SK-N-SH (cell line): ENCODE data around the gene NCKAP5L. TPM values are rescaled to one million over a fixed set of nuclear protein-coding genes. Genes with fewer than 3 reads are reported as not detected.

Experiments used
- CTCF ChIA-PET: fragments of 300-600, 350-600 bp; formaldehyde crosslinking; extraction: SDS; loops from one replicate; lab custom pipeline; 2021; lab: Yijun Ruan, JAX
- POLR2A ChIA-PET: fragments of 350-600 bp; sonication (Branson Sonifier 250); formaldehyde crosslinking; extraction: SDS; loops from one replicate; lab custom pipeline; 2020; ENCODE audit warnings: antibody characterized with exemption, inconsistent platforms; lab: Yijun Ruan, JAX
- DNase-seq: peaks from one replicate; pipeline ENCODE4 v3.0.0; 2012
- H2AFZ ChIP-seq: fragments of 200-600 bp; sonication (generic); 2 replicates; pipeline ENCODE4 v1.8.1; 2016; ENCODE audit warnings: antibody characterized with exemption, mild to moderate bottlenecking, low read depth
- H3F3A ChIP-seq: fragments of 200-600 bp; sonication (generic); replicated peaks from 2 replicates; pipeline ENCODE3; 2016; ENCODE audit warnings: antibody characterized with exemption, mild to moderate bottlenecking; ENCODE audit not compliant: insufficient read depth
- H3K27ac ChIP-seq, 2 experiments: fragments of 200-500 bp in 1 of 2; fragments of 200-600 bp in 1 of 2; sonication (Bioruptor generic) in 1 of 2; sonication (generic), shearing (Covaris generic) in 1 of 2; 2 replicates each; pipeline versions ENCODE4 v1.5.1 to v1.6.1; 2014 to 2016; ENCODE audit warnings: low read depth in 2 of 2, inconsistent platforms in 1 of 2, low read length in 1 of 2, mild to moderate bottlenecking in 1 of 2, mixed read lengths in 1 of 2
- H3K27me3 ChIP-seq: fragments of 200-600 bp; sonication (generic), shearing (Covaris generic); 2 replicates; pipeline ENCODE4 v1.6.1; 2016; ENCODE audit warnings: mixed run types; ENCODE audit not compliant: insufficient read depth
- H3K36me3 ChIP-seq, 2 experiments: fragments of 200-500 bp in 1 of 2; fragments of 200-600 bp in 1 of 2; sonication (Bioruptor generic) in 1 of 2; sonication (generic) in 1 of 2; replicated peaks in 1 of 2; 2 replicates each; pipeline versions ENCODE3 to v1.5.1; 2014 to 2016; ENCODE audit warnings: low read length in 1 of 2, mild to moderate bottlenecking in 1 of 2; ENCODE audit not compliant: insufficient read depth in 2 of 2, control insufficient read depth in 1 of 2
- H3K4me1 ChIP-seq, 2 experiments: fragments of 200-500 bp in 1 of 2; fragments of 200-600 bp in 1 of 2; sonication (Bioruptor generic) in 1 of 2; sonication (generic), shearing (Covaris generic) in 1 of 2; 2 replicates each; pipeline versions ENCODE4 v1.5.1 to v1.6.1; 2014 to 2016; ENCODE audit warnings: low read depth in 1 of 2, low read length in 1 of 2, mixed run types in 1 of 2; ENCODE audit not compliant: insufficient read depth in 2 of 2, control insufficient read depth in 1 of 2
- H3K4me2 ChIP-seq: fragments of 200-600 bp; sonication (generic), shearing (Covaris generic); 2 replicates; pipeline ENCODE4 v1.6.1; 2017; ENCODE audit warnings: mixed run types
- H3K4me3 ChIP-seq, 2 experiments: fragments of 200-500 bp in 1 of 2; fragments of 200-600 bp in 1 of 2; sonication (Bioruptor generic) in 1 of 2; sonication (generic), shearing (Covaris generic) in 1 of 2; 2 replicates each; pipeline versions ENCODE4 v1.5.1 to v1.8.1; 2014 to 2016; ENCODE audit warnings: low read depth in 2 of 2, inconsistent platforms in 1 of 2, low read length in 1 of 2, mild to moderate bottlenecking in 1 of 2, mixed read lengths in 1 of 2, moderate library complexity in 1 of 2
- H3K79me2 ChIP-seq: fragments of 200-600 bp; sonication (generic); 2 replicates; pipeline ENCODE4 v1.8.1; 2017; ENCODE audit warnings: mild to moderate bottlenecking; ENCODE audit not compliant: insufficient read depth
- H3K9ac ChIP-seq: fragments of 200-600 bp; sonication (generic); 2 replicates; pipeline ENCODE4 v1.6.1; 2017; ENCODE audit warnings: mixed run types
- H3K9me2 ChIP-seq: fragments of 200-600 bp; sonication (generic); 2 replicates; pipeline ENCODE4 v1.6.1; 2017; ENCODE audit warnings: mixed run types
- H3K9me3 ChIP-seq: fragments of 200-600 bp; sonication (generic); 2 replicates; pipeline ENCODE4 v1.6.1; 2017; ENCODE audit warnings: mixed run types, mild to moderate bottlenecking, moderate library complexity
- H4K20me1 ChIP-seq: fragments of 200-600 bp; sonication (generic); 2 replicates; pipeline ENCODE4 v1.6.1; 2017; ENCODE audit warnings: mild to moderate bottlenecking, mixed run types; ENCODE audit not compliant: insufficient read depth
- CHD2 ChIP-seq: fragments of 150-350 bp; IDR thresholded peaks from 2 replicates; pipeline ENCODE4 v1.6.1; 2018; ENCODE audit warnings: low read length; ENCODE audit not compliant: partially characterized antibody
- ELF1 ChIP-seq: IDR thresholded peaks from 2 replicates; pipeline ENCODE4 v1.4.0; 2012
- EP300 ChIP-seq, 2 experiments: IDR thresholded peaks; 2 replicates each; pipeline versions ENCODE4 v1.4.0 to v1.6.1; 2012; ENCODE audit warnings: borderline replicate concordance in 1 of 2, low read depth in 1 of 2, low read length in 1 of 2
- EZH2phosphoT487 ChIP-seq: fragments of 200-600 bp; sonication (generic); IDR thresholded peaks from 2 replicates; pipeline ENCODE4 v1.6.1; 2017; ENCODE audit warnings: low read depth, mixed run types, mild to moderate bottlenecking, antibody characterized with exemption, moderate library complexity, borderline replicate concordance
- FOXJ3 ChIP-seq: sonication (generic); formaldehyde crosslinking; IDR thresholded peaks from 2 replicates; pipeline ENCODE4 v1.5.1; 2020; ENCODE audit warnings: mild to moderate bottlenecking, missing genetic modification reagents
- FOXM1 ChIP-seq: IDR thresholded peaks from 2 replicates; pipeline ENCODE4 v1.4.0; 2012; ENCODE audit warnings: low read depth, mild to moderate bottlenecking
- GABPA ChIP-seq: IDR thresholded peaks from 2 replicates; pipeline ENCODE4 v1.4.0; 2012; ENCODE audit warnings: low read depth, mild to moderate bottlenecking
- GATA2 ChIP-seq: sonication (generic); formaldehyde crosslinking; IDR thresholded peaks from 2 replicates; pipeline ENCODE4 v1.5.0; 2020; ENCODE audit warnings: mild to moderate bottlenecking, missing genetic modification reagents
- MAX ChIP-seq: IDR thresholded peaks from 2 replicates; pipeline ENCODE4 v1.4.0; 2012; ENCODE audit warnings: low read depth
- MEF2A ChIP-seq: IDR thresholded peaks from 2 replicates; pipeline ENCODE4 v1.4.0; 2012; ENCODE audit warnings: low read depth, borderline replicate concordance
- MXI1 ChIP-seq: IDR thresholded peaks from 2 replicates; pipeline ENCODE4 v1.6.1; 2012; ENCODE audit warnings: mild to moderate bottlenecking, low read depth, low read length, improper control_type of control experiment
- NFIC ChIP-seq: IDR thresholded peaks from 2 replicates; pipeline ENCODE4 v1.4.0; 2012; ENCODE audit warnings: borderline replicate concordance
- PBX3 ChIP-seq: IDR thresholded peaks from 2 replicates; pipeline ENCODE4; 2012
- POLR2AphosphoS5 ChIP-seq: IDR thresholded peaks from 2 replicates; pipeline ENCODE4 v1.6.1; 2012; ENCODE audit warnings: low read depth, low read length
- RAD21 ChIP-seq: IDR thresholded peaks from 2 replicates; pipeline ENCODE4 v1.6.1; 2012; ENCODE audit warnings: mild to moderate bottlenecking, low read length
- RCOR1 ChIP-seq: fragments of 150-350 bp; IDR thresholded peaks from 2 replicates; pipeline ENCODE4 v1.6.1; 2017; ENCODE audit warnings: antibody characterized with exemption, low read length
- RFX5 ChIP-seq: IDR thresholded peaks from 2 replicates; pipeline ENCODE4 v1.6.1; 2012; ENCODE audit warnings: mild to moderate bottlenecking, improper control_type of control experiment, low read length
- RXRA ChIP-seq: IDR thresholded peaks from 2 replicates; pipeline ENCODE4 v1.4.0; 2012; ENCODE audit warnings: low read depth, mild to moderate bottlenecking, borderline replicate concordance
- SIN3A ChIP-seq: IDR thresholded peaks from 2 replicates; pipeline ENCODE4 v1.6.1; 2012; ENCODE audit warnings: low read depth, mild to moderate bottlenecking, low read length, moderate library complexity, borderline replicate concordance
- SMC3 ChIP-seq: IDR thresholded peaks from 2 replicates; pipeline ENCODE4 v1.6.1; 2012; ENCODE audit warnings: low read depth, low read length, improper control_type of control experiment
- TAF1 ChIP-seq: IDR thresholded peaks from 2 replicates; pipeline ENCODE4 v1.6.1; 2012; ENCODE audit warnings: low read depth, mild to moderate bottlenecking, low read length, moderate library complexity, borderline replicate concordance
- TCF12 ChIP-seq: IDR thresholded peaks from 2 replicates; pipeline ENCODE4 v1.4.0; 2012
- WGBS: methylation state at CpG from one replicate; pipeline ENCODE4 v1.1.6; 2017; ENCODE audit warnings: low lambda C conversion rate; 5-methylcytosine and 5-hydroxymethylcytosine counted together
- polyA plus RNA-seq, 3 experiments: library from polyadenylated mRNA; depleted of rRNA; stranded (reverse); fragments of >200 nt; gene quantifications; 2 replicates each; pipeline ENCODE4 v1.2.3, GENCODE V29; 2012
- TF ChIP-seq, protein P1 (sequence below): fragments of 200-600 bp; sonication (generic); IDR thresholded peaks from 2 replicates; pipeline ENCODE4 v1.6.1; 2017; ENCODE audit warnings: antibody characterized with exemption, mild to moderate bottlenecking, moderate library complexity
- TF ChIP-seq, protein P2 (sequence below): IDR thresholded peaks from 2 replicates; pipeline ENCODE4 v1.6.1; 2012; ENCODE audit warnings: mild to moderate bottlenecking, low read depth, low read length, moderate library complexity

The NCKAP5L gene
- polyA plus RNA-seq, 1 of the 3 experiments (the other 2 are of a cell fraction): 8.9 TPM

GRCh38 chr12:49766115-49766455 is 62.1 kb downstream of the NCKAP5L start (continued):
- TF ChIP-seq FOXJ3: no peak
- no peak for TF ChIP-seq TAF1
- no peak for TF ChIP-seq SIN3A
- TF ChIP-seq GATA2: no peak
- TF ChIP-seq RAD21: no peak
- no peak for TF ChIP-seq ELF1
- no peak for TF ChIP-seq MEF2A
- TF ChIP-seq GABPA: no peak
- TF ChIP-seq CHD2: no peak
- no peak for TF ChIP-seq RCOR1
- no peak for TF ChIP-seq RXRA
- TF ChIP-seq, all 33 proteins: peak for 0

DNA sequence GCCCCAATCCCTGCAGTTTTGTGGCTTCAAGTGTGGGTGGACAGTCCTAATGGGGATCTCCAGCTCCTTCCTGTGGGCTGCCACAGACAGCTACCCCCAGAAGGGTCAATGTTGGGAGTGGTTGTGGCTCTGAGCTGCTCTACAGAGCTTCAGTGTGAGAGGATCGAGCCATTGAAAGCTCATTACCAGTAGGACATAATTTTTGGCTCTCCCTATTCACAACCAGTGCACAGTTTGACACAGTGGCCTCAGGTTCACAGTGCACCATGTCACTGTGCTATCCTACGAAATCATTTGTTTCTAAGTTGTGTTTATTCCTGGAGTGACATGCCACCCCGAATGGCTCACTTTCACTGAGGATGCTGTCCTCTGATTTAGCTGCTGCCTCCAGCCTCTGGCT is 64.1 kb downstream of the NCKAP5L start:
- WGBS: 100% methylated on average over 3 of the region's 3 CpGs

More for the DNA sequence above, 64.1 kb downstream of the NCKAP5L start:
- DNase-seq: no peak
- no peak for TF ChIP-seq PBX3
- TF ChIP-seq RFX5: no peak
- TF ChIP-seq MEF2A: no peak
- TF ChIP-seq SMC3: no peak
- TF ChIP-seq FOXJ3: no peak
- TF ChIP-seq NFIC: no peak
- TF ChIP-seq MXI1: no peak
- no peak for TF ChIP-seq RAD21
- no peak for TF ChIP-seq POLR2AphosphoS5
- TF ChIP-seq, protein P1, sequence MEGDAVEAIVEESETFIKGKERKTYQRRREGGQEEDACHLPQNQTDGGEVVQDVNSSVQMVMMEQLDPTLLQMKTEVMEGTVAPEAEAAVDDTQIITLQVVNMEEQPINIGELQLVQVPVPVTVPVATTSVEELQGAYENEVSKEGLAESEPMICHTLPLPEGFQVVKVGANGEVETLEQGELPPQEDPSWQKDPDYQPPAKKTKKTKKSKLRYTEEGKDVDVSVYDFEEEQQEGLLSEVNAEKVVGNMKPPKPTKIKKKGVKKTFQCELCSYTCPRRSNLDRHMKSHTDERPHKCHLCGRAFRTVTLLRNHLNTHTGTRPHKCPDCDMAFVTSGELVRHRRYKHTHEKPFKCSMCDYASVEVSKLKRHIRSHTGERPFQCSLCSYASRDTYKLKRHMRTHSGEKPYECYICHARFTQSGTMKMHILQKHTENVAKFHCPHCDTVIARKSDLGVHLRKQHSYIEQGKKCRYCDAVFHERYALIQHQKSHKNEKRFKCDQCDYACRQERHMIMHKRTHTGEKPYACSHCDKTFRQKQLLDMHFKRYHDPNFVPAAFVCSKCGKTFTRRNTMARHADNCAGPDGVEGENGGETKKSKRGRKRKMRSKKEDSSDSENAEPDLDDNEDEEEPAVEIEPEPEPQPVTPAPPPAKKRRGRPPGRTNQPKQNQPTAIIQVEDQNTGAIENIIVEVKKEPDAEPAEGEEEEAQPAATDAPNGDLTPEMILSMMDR: no peak
- TF ChIP-seq FOXM1: no peak
- TF ChIP-seq TCF12: no peak
- TF ChIP-seq, protein P2, sequence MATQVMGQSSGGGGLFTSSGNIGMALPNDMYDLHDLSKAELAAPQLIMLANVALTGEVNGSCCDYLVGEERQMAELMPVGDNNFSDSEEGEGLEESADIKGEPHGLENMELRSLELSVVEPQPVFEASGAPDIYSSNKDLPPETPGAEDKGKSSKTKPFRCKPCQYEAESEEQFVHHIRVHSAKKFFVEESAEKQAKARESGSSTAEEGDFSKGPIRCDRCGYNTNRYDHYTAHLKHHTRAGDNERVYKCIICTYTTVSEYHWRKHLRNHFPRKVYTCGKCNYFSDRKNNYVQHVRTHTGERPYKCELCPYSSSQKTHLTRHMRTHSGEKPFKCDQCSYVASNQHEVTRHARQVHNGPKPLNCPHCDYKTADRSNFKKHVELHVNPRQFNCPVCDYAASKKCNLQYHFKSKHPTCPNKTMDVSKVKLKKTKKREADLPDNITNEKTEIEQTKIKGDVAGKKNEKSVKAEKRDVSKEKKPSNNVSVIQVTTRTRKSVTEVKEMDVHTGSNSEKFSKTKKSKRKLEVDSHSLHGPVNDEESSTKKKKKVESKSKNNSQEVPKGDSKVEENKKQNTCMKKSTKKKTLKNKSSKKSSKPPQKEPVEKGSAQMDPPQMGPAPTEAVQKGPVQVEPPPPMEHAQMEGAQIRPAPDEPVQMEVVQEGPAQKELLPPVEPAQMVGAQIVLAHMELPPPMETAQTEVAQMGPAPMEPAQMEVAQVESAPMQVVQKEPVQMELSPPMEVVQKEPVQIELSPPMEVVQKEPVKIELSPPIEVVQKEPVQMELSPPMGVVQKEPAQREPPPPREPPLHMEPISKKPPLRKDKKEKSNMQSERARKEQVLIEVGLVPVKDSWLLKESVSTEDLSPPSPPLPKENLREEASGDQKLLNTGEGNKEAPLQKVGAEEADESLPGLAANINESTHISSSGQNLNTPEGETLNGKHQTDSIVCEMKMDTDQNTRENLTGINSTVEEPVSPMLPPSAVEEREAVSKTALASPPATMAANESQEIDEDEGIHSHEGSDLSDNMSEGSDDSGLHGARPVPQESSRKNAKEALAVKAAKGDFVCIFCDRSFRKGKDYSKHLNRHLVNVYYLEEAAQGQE: no peak
- no peak for TF ChIP-seq MAX
- no peak for TF ChIP-seq RXRA
- no peak for TF ChIP-seq GABPA
- TF ChIP-seq EP300 (IDR thresholded peaks at IDR 0.05; ENCODE audit: borderline replicate concordance in 1 of 2, low read depth in 1 of 2, low read length in 1 of 2): no peak
- no peak for TF ChIP-seq EZH2phosphoT487
- Histone ChIP-seq H4K20me1 (peaks cover 7% of the 10 kb centered on the region; the same call in 1 of the 2 replicates), H3K9ac (no peak overlapping the region), H3K4me2 (no peak overlapping the region), H3K27ac (no peak overlapping the region), H3K9me3 (no peaks in the 10 kb centered on the region), H3K79me2 (peaks cover 4% of the 10 kb centered on the region), H3K9me2 (no peaks in the 10 kb centered on the region), H3K36me3 (peaks cover 41 to 55% of the 10 kb centered on the region in 2 experiments), H2AFZ (no peak overlapping the region), H3K4me1 (no peaks in the 10 kb centered on the region), H3K27me3 (no peaks in the 10 kb centered on the region), H3F3A (peaks cover 27% of the 10 kb centered on the region), H3K4me3 (no peak overlapping the region)
- ChIA-PET POLR2A (no interaction called here), CTCF (interaction anchor here (0.6 to 3.8 kb wide), 11 partner anchors 11 to 295 kb away, joined by 3 to 22 read pairs (median 4); partner anchors contain the start of gene TMBIM6)
